ENCODE data around the gene SRC.

Gene SRC

DNA sequence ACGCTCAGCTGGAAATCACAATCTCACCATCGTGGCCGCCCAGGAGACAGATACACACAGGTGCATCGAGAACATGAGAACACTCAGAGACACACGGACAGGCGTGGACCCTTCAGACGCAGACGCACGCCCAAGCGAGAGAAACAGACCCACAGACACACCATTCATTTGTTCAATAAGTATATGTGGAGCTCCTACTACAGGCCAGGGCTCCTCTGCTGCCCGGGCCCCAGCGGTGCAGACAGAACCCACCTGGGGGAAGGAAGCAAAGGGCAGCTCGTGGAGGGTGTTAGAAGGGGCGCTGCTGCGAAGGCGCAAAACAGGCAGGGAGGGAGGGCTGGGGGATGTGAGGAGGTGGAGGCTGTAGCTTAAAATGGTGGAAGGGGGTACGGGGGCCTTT, 39.2 kb downstream of the SRC start:
- DNase-seq = no peak

DNA sequence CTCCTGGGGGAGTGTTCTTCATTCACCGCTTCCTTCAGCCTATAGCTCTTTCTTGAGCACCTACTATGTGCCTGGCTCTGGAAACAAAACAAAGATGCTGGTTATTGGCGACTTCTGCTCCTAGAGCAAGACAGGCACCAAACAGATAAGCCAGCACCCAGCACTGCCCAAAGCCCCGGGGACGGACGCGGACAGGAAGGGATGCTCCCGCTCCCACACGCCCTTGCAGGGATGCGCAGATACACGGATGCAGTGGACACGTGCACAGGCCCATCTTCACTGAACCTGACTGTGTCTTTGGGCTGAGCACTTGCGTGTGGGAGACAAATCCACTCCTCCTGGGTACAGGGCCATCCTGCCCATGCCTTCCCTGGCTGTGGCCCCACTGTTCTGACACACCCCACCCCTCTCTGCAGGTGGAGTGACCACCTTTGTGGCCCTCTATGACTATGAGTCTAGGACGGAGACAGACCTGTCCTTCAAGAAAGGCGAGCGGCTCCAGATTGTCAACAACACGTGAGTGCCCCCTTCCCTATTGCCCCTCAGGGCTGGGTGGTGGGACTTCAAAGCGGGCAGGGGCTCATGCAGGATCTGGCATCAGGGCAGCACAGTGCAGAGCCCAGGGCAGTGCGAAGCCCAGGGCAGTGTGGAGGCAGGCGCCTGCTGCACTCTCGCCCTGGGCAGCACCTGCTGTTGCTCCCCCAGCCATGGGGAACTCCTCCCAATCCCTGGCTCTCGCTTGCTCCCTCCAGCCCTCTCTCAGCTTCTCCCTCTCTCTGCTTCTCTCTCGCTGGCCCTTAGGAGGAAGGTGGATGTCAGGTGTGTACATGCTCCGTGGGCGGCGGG, 39.9 kb downstream of the SRC start:
- DNase-seq = no peak

GRCh38 chr20:37386505-37387251, 40.7 kb downstream of the SRC start:
- no peak for DNase-seq

DNA sequence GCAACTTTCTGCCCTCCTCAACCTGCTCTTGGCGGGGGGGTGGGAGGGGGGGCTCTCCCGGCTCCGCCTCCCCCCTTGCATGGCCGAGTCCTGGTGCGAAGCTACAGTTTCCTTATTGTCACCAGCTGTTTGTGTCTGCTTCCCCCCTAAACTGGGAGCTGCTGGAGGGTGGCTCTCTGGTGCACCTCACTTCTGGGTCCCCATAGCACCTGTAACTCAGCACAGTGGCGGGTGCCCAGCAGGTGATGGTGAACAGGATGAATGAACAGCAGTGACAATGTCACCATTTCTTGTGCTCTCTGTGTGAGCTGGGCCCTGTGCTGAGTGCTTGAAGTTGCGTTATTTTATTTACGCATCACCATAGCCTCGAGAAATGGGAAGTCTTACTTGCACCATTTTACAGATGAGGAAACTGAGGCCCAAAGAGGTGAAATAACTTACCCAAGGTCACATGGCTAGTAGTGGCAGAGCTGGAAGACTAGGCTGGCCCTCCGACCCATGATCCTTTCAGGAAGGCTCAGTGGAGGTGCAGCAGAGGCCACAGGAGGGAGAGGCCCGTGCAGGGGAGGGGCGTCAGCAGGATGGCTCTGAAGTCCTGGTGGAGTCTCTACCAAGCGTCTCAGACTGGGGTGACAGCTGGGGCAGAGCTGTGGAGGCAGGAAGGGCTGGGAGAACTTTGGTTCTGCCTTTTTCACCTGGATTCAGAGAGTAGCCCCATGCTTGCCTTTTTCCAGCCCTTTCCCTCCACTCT, 41.8 kb downstream of the SRC start:
- no peak for DNase-seq

- DNase-seq = no peak
Observed at GRCh38 chr20:37388831-37389230, 42.9 kb downstream of the SRC start.

- no peak for DNase-seq
Observed at GRCh38 chr20:37389241-37389747, 43.4 kb downstream of the SRC start.

GRCh38 chr20:37389844-37390275, 43.9 kb downstream of the SRC start:
- DNase-seq = no peak

GRCh38 chr20:37390503-37390890, 44.6 kb downstream of the SRC start:
- DNase-seq = no peak

- DNase-seq = no peak
Observed at GRCh38 chr20:37390891-37391525, 45.1 kb downstream of the SRC start.

GRCh38 chr20:37392441-37393195, 46.7 kb downstream of the SRC start:
- DNase-seq = no peak

DNA sequence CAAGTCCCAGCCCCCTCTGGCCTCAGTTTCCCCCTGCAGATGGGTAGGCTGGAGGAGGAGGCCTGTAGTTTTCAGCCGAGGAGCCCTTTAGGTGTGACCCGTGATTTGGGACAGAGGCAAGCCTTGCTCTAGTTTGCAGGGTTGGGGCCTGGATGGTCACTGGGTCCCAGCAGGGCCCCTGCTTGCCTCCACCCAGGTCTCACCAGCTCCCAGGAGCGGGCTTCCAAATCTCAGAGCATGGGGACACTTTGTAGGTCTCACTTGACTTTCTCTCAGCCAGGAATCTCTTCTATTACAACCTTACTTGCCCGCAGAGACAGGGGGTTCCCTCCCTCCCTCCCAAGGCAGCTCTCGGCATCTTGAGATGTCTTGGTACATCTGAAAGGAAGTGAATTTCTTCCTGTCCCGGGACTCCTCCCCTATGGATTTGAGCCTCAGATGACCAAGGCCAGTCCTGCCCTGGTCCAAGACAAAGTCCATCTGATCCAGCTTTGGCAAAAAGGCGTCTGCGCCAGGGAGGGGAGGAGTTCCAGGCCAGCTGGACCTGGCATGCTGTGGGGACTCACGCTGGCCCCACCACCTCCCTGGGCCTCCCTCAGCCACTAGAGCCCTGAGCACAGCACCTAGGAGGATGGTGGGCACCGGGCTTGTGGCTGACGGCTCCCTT, 47.4 kb downstream of the SRC start:
- no peak for DNase-seq

GRCh38 chr20:37393863-37394542, 48.1 kb downstream of the SRC start:
- DNase-seq = no peak

- no peak for DNase-seq
Observed at GRCh38 chr20:37394543-37395409, 48.8 kb downstream of the SRC start.

DNA sequence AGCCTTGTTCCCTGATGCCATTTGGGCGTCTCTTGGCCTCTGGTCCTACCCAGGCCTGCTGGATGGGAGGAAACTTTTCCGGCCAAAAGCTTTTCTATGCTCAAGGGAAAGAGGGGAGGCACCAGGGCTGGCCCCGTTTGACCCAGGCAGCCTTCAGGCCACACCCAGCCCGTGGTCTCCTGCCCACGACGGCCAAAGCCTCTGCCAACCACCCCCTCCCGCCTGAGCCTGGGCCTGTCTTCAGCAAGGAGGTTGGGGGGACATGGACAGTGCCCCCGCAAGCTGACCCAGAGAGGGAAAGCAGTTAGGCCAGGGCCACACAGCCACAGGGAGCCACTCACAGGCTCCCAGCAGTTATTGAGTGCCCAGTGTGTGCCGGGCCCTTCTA, 49.5 kb downstream of the SRC start:
- no peak for DNase-seq

- DNase-seq = no peak
Observed at GRCh38 chr20:37395921-37396415, 50.0 kb downstream of the SRC start.

DNA sequence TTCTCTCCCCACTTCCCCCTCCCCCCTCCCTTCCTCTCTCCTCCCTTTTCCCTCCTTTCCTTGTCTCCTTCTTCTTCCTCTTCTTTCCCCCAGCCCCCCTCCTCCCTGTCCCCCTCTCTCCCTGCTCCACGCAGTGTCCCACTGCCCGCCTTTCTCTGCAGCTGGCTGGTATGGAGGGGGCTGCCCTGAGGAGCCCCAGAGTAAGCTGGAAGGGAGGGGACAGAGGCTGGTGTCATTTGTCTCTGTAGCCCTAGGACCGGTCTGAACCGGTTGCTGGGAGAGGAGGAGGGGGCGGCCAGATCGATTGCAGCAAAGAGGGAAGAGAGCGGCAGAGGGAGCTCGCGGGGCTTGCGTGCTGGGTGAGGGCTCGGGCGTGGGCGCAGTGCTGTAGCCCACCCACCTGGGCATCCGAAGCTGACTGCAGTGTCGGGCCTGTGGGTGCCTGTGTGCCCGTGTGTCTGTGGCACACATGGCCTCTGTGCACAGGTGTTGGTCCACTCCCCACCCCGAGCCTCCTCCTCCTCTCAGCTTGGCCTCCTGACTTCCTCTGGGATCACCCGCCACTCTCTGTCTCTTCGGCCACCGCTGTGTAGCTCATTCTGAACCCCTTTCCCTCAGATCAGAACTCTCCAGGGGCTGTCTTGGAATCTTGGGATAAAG, 50.6 kb downstream of the SRC start:
- DNase-seq = no peak

- DNase-seq = no peak
Observed at GRCh38 chr20:37397076-37397953, 51.4 kb downstream of the SRC start.
